Renal cortical epithelial cell (primary cell): ENCODE measurements around the gene AXL. TPM values are rescaled to one million over a fixed set of nuclear protein-coding genes. Genes with fewer than 3 reads are reported as not detected.
A peak's percentile ranks its signal among the peaks of the same experiment; 100 is the strongest.
"Not testable (repeated sequence)": the region's sequence is repeated elsewhere in the genome, so short reads cannot be mapped to it uniquely, and the experiment has no call there.

ENCODE experiments used
- DNase-seq: peaks from one replicate; pipeline ENCODE4 v3.0.0-alpha.2; 2011; ENCODE audit warnings: low read depth
- total RNA-seq: library from RNA; depleted of rRNA; stranded (reverse); fragments of >200 nt; gene quantifications from 2 replicates; pipeline ENCODE4 v1.2.3, GENCODE V29; 2014

AXL gene
- total RNA-seq, 1 donor from 2014 or later = 220 TPM

- DNase-seq = no peak
Observed at GRCh38 chr19:41273076-41273475, 54.1 kb downstream of the AXL start.

- DNase-seq = no peak
Observed at GRCh38 chr19:41274802-41275201, 55.8 kb downstream of the AXL start.

GRCh38 chr19:41276231-41276630, 57.2 kb downstream of the AXL start:
- DNase-seq = no peak

- DNase-seq = no peak
Observed at GRCh38 chr19:41278478-41278877, 59.5 kb downstream of the AXL start.

GRCh38 chr19:41288673-41289530, 69.9 kb downstream of the AXL start:
- no peak for DNase-seq

GRCh38 chr19:41289814-41290213, 70.8 kb downstream of the AXL start:
- DNase-seq = not testable (repeated sequence)

GRCh38 chr19:41294393-41294792, 75.4 kb downstream of the AXL start:
- DNase-seq = no peak

GRCh38 chr19:41295499-41295898, 76.5 kb downstream of the AXL start:
- no peak for DNase-seq

- peak; percentile 9 for DNase-seq
Observed at GRCh38 chr19:41296433-41296871, 77.4 kb downstream of the AXL start.

- DNase-seq = no peak
Observed at GRCh38 chr19:41297628-41298347, 78.8 kb downstream of the AXL start.

GRCh38 chr19:41298348-41298964, 79.4 kb downstream of the AXL start:
- DNase-seq = peak; percentile 77

- no peak for DNase-seq
Observed at GRCh38 chr19:41299046-41299754, 80.2 kb downstream of the AXL start.

GRCh38 chr19:41299755-41300089, 80.7 kb downstream of the AXL start:
- DNase-seq = peak; percentile 40

GRCh38 chr19:41300555-41300954, 81.5 kb downstream of the AXL start:
- DNase-seq = no peak

- DNase-seq = no peak
Observed at GRCh38 chr19:41302624-41303351, 83.8 kb downstream of the AXL start.

GRCh38 chr19:41303954-41304353, 84.9 kb downstream of the AXL start:
- DNase-seq = no peak

- no peak for DNase-seq
Observed at GRCh38 chr19:41304706-41305483, 85.9 kb downstream of the AXL start.

- DNase-seq = no peak
Observed at GRCh38 chr19:41305927-41306793, 87.1 kb downstream of the AXL start.

- DNase-seq = no peak
Observed at GRCh38 chr19:41307090-41307875, 88.3 kb downstream of the AXL start.
